Mesendoderm (in vitro differentiated cells): ENCODE measurements around the gene LORICRIN.

ENCODE experiments used
- DNase-seq: peaks from one replicate; pipeline ENCODE4 v3.0.0; 2013
- H2AK5ac ChIP-seq: 2 replicates; pipeline ENCODE4 v1.6.1; 2013; ENCODE audit warnings: low read length, inconsistent platforms
- H2BK120ac ChIP-seq: 2 replicates; pipeline ENCODE4 v1.6.1; 2013; ENCODE audit warnings: low read depth, mild to moderate bottlenecking, low read length, moderate library complexity, mixed read lengths
- H2BK15ac ChIP-seq: replicated peaks from 2 replicates; pipeline ENCODE4 v1.6.1; 2013; ENCODE audit warnings: low read depth, mild to moderate bottlenecking, moderate library complexity
- H2BK5ac ChIP-seq: 2 replicates; pipeline ENCODE4 v1.6.1; 2013; ENCODE audit warnings: low read length, inconsistent platforms
- H3K18ac ChIP-seq: 2 replicates; pipeline ENCODE4 v1.6.1; 2013; ENCODE audit warnings: mild to moderate bottlenecking, low read length, mixed read lengths
- H3K23ac ChIP-seq: one replicate; pipeline ENCODE4 v1.6.1; 2013; ENCODE audit warnings: low read length
- H3K27ac ChIP-seq: 2 replicates; pipeline ENCODE4 v1.5.1; 2013; ENCODE audit warnings: low read depth, mild to moderate bottlenecking, inconsistent platforms, low read length, moderate library complexity
- H3K27me3 ChIP-seq: 2 replicates; pipeline ENCODE4 v1.6.1; 2013; ENCODE audit warnings: low read length, control low read depth, mild to moderate bottlenecking, inconsistent platforms; ENCODE audit not compliant: insufficient read depth, poor library complexity
- H3K36me3 ChIP-seq: 2 replicates; pipeline ENCODE4 v1.6.1; 2013; ENCODE audit warnings: low read length, inconsistent platforms; ENCODE audit not compliant: control insufficient read depth, insufficient read depth
- H3K4ac ChIP-seq: one replicate; pipeline ENCODE4 v1.6.1; 2013; ENCODE audit warnings: low read depth, mild to moderate bottlenecking, low read length, moderate library complexity
- H3K4me1 ChIP-seq: 2 replicates; pipeline ENCODE4 v1.6.1; 2013; ENCODE audit warnings: low read depth, low read length, inconsistent platforms; ENCODE audit not compliant: control insufficient read depth
- H3K4me2 ChIP-seq: 2 replicates; pipeline ENCODE4 v1.6.1; 2013; ENCODE audit warnings: low read length
- H3K4me3 ChIP-seq: 2 replicates; pipeline ENCODE4 v1.5.1; 2013; ENCODE audit warnings: mild to moderate bottlenecking, low read length
- H3K56ac ChIP-seq: one replicate; pipeline ENCODE4 v1.6.1; 2013; ENCODE audit warnings: low read length
- H3K79me1 ChIP-seq: 2 replicates; pipeline ENCODE4 v1.6.1; 2013; ENCODE audit warnings: low read length, inconsistent platforms
- H3K79me2 ChIP-seq: 2 replicates; pipeline ENCODE4 v1.6.1; 2013; ENCODE audit warnings: mild to moderate bottlenecking, low read length; ENCODE audit not compliant: control insufficient read depth, insufficient read depth
- H3K9ac ChIP-seq: 2 replicates; pipeline ENCODE4 v1.6.1; 2013; ENCODE audit warnings: low read length, inconsistent platforms
- H4K5ac ChIP-seq: one replicate; pipeline ENCODE4 v1.6.1; 2013; ENCODE audit warnings: low read length
- H4K8ac ChIP-seq: one replicate; pipeline ENCODE4 v1.6.1; 2013; ENCODE audit warnings: low read depth, mild to moderate bottlenecking, control low read depth, low read length, moderate library complexity
- WGBS: extraction: QIAGEN DNeasy Blood & Tissue Kit; methylation state at CpG from one replicate; pipeline ENCODE4 v1.1.7; 2013; ENCODE audit warnings: low lambda C conversion rate, missing lambda C conversion rate; ENCODE audit not compliant: insufficient coverage; ENCODE audit errors: extremely low coverage; 5-methylcytosine and 5-hydroxymethylcytosine counted together

The LORICRIN gene

DNA sequence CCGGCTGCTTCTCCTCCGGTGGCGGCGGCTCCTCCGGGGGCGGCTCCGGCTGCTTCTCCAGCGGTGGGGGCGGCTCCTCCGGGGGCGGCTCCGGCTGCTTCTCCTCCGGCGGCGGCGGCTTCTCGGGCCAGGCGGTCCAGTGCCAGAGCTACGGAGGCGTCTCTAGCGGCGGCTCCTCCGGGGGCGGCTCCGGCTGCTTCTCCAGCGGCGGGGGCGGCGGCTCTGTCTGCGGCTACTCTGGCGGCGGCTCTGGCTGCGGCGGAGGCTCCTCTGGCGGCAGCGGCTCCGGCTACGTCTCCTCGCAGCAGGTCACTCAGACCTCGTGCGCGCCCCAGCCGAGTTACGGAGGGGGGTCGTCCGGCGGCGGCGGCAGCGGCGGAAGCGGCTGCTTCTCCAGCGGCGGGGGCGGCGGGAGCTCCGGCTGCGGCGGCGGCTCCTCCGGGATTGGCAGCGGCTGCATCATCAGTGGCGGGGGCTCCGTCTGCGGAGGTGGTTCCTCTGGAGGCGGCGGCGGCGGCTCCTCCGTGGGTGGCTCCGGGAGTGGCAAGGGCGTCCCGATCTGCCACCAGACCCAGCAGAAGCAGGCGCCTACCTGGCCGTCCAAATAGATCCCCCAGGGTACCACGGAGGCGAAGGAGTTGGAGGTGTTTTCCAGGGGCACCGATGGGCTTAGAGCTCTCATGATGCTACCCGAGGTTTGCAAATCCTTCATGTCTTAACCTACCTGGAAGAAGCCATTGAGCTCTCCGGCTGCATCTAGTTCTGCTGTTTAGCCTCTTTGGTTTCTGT is 2.0 kb downstream of the LORICRIN start:
- Histone ChIP-seq H3K4me2 (peak overlapping the region; percentile 42), H3K23ac (no peak overlapping the region), H4K5ac (no peak overlapping the region), H3K79me2 (no peaks in the 10 kb centered on the region), H3K27me3 (no peaks in the 10 kb centered on the region), H3K4me3 (no peak overlapping the region), H2BK15ac (peak overlapping the region; percentile 22), H3K4ac (peak overlapping the region; percentile 11), H3K79me1 (no peaks in the 10 kb centered on the region), H4K8ac (no peak overlapping the region), H3K27ac (no peak overlapping the region), H3K18ac (peak overlapping the region; percentile 71), H2BK120ac (peak overlapping the region; percentile 64), H3K4me1 (peaks cover 2% of the 10 kb centered on the region), H2AK5ac (no peak overlapping the region), H2BK5ac (no peak overlapping the region), H3K36me3 (no peaks in the 10 kb centered on the region), H3K56ac (peak overlapping the region; percentile 58), H3K9ac (no peak overlapping the region)
- DNase-seq = peak; percentile 62
- WGBS = no CpG with 5 or more reads among the region's 80 CpGs

GRCh38 chr1:153262070-153262366 is 2.5 kb downstream of the LORICRIN start:
- H3K4ac ChIP-seq = no peak overlapping the region
- no peak overlapping the region for H2AK5ac ChIP-seq
- H3K27me3 ChIP-seq = no peaks in the 10 kb centered on the region
- no peaks in the 10 kb centered on the region for H3K36me3 ChIP-seq
- no peak overlapping the region for H3K23ac ChIP-seq
- no CpG with 5 or more reads among the region's 6 CpGs for WGBS
- H2BK120ac ChIP-seq = no peak overlapping the region
- H3K79me1 ChIP-seq = no peaks in the 10 kb centered on the region
- no peak overlapping the region for H4K5ac ChIP-seq
- peaks cover 2% of the 10 kb centered on the region for H3K4me1 ChIP-seq
- no peak for DNase-seq
- H2BK15ac ChIP-seq = no peak overlapping the region
- H3K56ac ChIP-seq = no peak overlapping the region
- no peak overlapping the region for H3K27ac ChIP-seq
- no peak overlapping the region for H2BK5ac ChIP-seq
- peak overlapping the region; percentile 42 for H3K4me2 ChIP-seq
- H3K79me2 ChIP-seq = no peaks in the 10 kb centered on the region
- H3K4me3 ChIP-seq = no peak overlapping the region
- H4K8ac ChIP-seq = no peak overlapping the region
- no peak overlapping the region for H3K9ac ChIP-seq
- H3K18ac ChIP-seq = no peak overlapping the region

- H2AK5ac ChIP-seq = no peak overlapping the region
- no CpG with 5 or more reads among the region's 10 CpGs for WGBS
- H4K5ac ChIP-seq = no peak overlapping the region
These were observed 3.1 kb downstream of the LORICRIN start for GRCh38 chr1:153262462-153263157.

DNA sequence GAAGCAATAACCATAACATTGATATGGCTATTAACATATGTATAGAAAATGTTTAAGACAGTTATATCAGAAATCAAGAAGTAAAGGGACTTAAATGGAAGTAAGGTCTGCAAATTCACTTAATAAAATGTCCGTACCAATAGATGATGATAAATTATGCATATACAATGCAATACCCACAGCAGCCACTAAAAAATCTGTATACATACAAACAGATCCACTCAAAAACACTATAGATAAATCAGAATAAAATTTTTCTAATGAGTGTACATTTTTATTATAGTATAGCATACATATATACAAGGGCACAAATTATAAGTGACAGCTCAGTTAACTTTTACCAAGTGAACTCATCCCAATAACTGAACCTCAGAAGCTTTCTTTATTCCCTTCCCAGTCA is 6.0 kb downstream of the LORICRIN start:
- no peaks in the 10 kb centered on the region for H3K27me3 ChIP-seq
- no peak for DNase-seq
- H3K27ac ChIP-seq = no peak overlapping the region
- no peak overlapping the region for H3K56ac ChIP-seq
- no peak overlapping the region for H4K5ac ChIP-seq
- WGBS = no CpG with 5 or more reads among the region's 1 CpG
- no peak overlapping the region for H3K4ac ChIP-seq
- no peak overlapping the region for H2BK120ac ChIP-seq
- H3K36me3 ChIP-seq = no peaks in the 10 kb centered on the region
- H4K8ac ChIP-seq = no peak overlapping the region
- no peak overlapping the region for H3K4me3 ChIP-seq
- no peak overlapping the region for H2BK5ac ChIP-seq
- no peak overlapping the region for H3K18ac ChIP-seq
- H2AK5ac ChIP-seq = no peak overlapping the region
- no peak overlapping the region for H3K4me2 ChIP-seq
- no peaks in the 10 kb centered on the region for H3K79me2 ChIP-seq
- no peak overlapping the region for H3K23ac ChIP-seq
- no peak overlapping the region for H3K9ac ChIP-seq
- H3K79me1 ChIP-seq = no peaks in the 10 kb centered on the region
- H3K4me1 ChIP-seq = peaks cover 2% of the 10 kb centered on the region
- no peak overlapping the region for H2BK15ac ChIP-seq

More at GRCh38 chr1:153262462-153263157, 3.1 kb downstream of the LORICRIN start:
- Histone ChIP-seq H3K79me1 (no peaks in the 10 kb centered on the region), H2BK5ac (no peak overlapping the region), H3K4ac (no peak overlapping the region), H3K4me2 (no peak overlapping the region), H3K4me3 (no peak overlapping the region), H3K36me3 (no peaks in the 10 kb centered on the region), H3K9ac (no peak overlapping the region), H3K4me1 (peaks cover 2% of the 10 kb centered on the region), H3K56ac (no peak overlapping the region), H3K18ac (no peak overlapping the region), H3K27me3 (no peaks in the 10 kb centered on the region), H2BK15ac (no peak overlapping the region), H3K79me2 (no peaks in the 10 kb centered on the region), H3K23ac (no peak overlapping the region), H3K27ac (no peak overlapping the region), H4K8ac (no peak overlapping the region), H2BK120ac (no peak overlapping the region)
- no peak for DNase-seq

- Histone ChIP-seq H3K18ac (no peak overlapping the region), H2BK15ac (no peak overlapping the region), H3K27ac (no peak overlapping the region), H3K79me1 (no peaks in the 10 kb centered on the region), H3K4me2 (no peak overlapping the region), H4K8ac (no peak overlapping the region), H3K56ac (no peak overlapping the region), H3K4me1 (no peaks in the 10 kb centered on the region), H4K5ac (no peak overlapping the region), H3K9ac (no peak overlapping the region), H3K36me3 (no peaks in the 10 kb centered on the region), H2AK5ac (no peak overlapping the region), H3K23ac (no peak overlapping the region), H3K4me3 (no peak overlapping the region), H3K4ac (no peak overlapping the region), H3K79me2 (no peaks in the 10 kb centered on the region), H2BK120ac (no peak overlapping the region), H3K27me3 (no peaks in the 10 kb centered on the region), H2BK5ac (no peak overlapping the region)
- no CpG with 5 or more reads among the region's 1 CpG for WGBS
- DNase-seq = no peak
These were observed 12.2 kb downstream of the LORICRIN start for GRCh38 chr1:153271711-153272110.
